ENCODE data around the gene ATPAF1.
A peak's percentile ranks its signal among the peaks of the same experiment; 100 is the strongest.
"Not testable (repeated sequence)": the region's sequence is repeated elsewhere in the genome, so short reads cannot be mapped to it uniquely, and the experiment has no call there.

Gene ATPAF1, protein sequence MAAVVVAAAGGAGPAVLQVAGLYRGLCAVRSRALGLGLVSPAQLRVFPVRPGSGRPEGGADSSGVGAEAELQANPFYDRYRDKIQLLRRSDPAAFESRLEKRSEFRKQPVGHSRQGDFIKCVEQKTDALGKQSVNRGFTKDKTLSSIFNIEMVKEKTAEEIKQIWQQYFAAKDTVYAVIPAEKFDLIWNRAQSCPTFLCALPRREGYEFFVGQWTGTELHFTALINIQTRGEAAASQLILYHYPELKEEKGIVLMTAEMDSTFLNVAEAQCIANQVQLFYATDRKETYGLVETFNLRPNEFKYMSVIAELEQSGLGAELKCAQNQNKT

DNA sequence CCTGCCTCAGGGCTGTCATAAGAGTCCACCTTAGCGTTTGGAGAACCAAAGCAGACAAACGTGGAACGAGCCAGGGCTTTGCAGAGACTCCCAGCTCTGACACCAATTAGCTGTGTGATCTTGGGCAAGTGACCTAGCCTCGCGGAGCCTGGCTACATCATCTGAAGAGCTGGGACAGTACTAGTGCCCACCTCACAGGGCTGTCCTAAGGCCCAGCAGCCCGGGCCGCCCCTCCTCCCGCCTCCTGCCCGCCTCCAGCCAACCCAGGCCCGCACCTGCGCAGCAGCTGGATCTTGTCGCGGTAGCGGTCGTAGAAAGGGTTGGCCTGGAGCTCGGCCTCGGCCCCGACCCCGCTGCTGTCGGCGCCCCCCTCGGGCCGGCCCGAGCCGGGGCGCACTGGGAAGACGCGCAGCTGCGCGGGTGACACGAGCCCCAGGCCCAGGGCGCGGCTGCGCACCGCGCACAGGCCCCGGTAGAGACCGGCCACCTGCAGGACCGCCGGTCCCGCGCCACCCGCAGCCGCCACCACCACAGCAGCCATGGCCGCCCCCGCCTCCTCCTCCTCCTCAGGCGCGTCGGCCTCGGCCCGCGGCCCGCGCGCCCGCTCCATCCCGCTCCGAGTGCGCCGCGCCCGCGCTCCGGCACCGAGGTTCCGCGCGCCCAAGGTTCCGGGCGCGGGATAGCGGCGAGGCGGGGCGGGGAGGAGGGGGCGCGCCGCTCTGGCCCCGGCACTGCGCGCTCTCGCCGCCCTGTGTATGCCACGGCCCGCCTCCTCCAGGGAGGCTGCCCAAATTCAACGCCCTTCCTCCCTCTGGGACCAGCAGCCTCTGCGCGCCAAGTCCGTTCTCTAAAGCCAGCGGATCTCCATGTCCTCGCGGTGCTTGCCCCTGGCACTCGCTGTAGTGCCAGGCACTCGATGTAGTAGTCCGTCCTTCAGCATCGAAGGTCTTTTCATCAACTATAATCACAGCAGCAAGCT, at the start of gene ATPAF1:
ATPAF1 (minus strand) TSS at position 583 of the 979 bp plus-strand sequence; CDS start at position 541, 42 bp downstream.
- peak; percentile 81 for DNase-seq

DNA sequence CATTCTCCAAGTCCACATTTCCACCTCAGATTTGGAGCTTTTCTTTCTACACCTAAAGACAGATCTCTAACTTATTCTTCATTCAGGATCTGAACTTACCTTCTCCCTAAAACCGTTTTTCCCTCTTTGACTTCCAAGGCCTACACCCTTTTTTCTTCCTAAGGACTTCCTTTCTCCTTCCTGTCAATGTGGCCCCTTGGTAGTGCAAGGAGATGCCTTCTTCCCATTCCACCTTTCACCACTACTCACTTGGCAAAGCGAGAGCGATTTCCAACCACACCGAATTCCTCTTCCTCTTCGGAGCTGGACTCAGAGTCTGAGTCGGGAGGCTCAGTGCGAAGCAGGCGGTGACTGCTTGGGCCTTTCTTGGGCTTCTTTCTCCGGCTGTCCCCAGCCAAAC, 49.5 kb upstream of the ATPAF1 start:
- DNase-seq = no peak

DNA sequence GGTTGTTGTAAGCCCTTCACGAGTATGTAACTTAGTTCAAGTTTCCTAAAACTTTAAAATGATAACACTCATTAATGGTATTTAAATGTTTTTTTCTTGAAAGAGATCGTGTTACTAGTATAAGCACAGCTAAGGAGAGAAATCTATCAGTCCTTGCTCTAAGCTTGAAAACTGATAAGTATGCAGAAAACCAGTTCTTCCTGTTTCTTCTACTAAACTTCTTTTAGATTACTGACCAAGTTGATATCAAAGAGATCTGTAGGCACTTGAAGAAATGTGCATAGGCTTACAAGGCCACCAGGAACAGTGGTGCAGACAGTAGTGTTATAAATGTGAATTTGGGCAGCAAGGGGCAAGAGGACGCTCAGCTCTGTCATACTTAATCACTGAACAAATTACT, 46.8 kb upstream of the ATPAF1 start:
- DNase-seq = no peak

DNA sequence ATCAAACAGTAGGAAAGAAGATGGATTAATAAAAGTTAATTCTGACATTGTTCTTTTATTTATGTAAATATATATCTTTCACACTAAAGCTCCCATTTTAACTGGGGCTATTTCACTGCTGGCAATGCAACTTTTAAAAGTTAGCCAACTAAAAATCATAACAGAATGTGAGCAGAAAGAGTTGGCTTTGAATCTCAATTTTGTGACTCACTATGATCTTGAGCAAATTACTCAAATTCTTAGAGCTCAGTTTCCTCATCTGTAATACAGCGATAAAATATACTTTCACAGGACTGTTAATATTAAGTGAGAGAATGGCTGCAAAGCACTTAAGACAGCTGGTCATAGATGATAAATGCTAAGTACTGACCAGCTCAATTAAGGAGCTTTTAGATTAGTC, 40.0 kb upstream of the ATPAF1 start:
- DNase-seq = no peak

DNA sequence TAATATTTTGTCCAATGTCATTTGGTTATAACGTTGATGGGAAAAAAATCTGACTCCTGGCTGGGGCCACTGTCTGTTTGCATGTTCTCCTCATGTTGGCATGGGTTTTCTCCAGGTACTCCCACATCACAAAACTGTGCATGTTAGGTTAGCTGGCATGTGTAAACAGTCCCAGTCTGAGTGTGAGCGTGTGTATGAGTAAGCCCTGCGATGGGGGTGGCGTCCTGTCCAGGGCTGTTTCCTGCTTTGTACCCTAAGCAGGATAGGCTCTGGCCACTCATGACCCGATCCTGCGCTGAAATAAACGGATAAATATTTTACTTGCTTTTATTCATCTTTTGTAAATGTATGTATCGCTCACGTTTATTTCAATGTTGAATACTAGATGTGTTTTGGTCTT, 37.2 kb upstream of the ATPAF1 start:
- no peak for DNase-seq

DNA sequence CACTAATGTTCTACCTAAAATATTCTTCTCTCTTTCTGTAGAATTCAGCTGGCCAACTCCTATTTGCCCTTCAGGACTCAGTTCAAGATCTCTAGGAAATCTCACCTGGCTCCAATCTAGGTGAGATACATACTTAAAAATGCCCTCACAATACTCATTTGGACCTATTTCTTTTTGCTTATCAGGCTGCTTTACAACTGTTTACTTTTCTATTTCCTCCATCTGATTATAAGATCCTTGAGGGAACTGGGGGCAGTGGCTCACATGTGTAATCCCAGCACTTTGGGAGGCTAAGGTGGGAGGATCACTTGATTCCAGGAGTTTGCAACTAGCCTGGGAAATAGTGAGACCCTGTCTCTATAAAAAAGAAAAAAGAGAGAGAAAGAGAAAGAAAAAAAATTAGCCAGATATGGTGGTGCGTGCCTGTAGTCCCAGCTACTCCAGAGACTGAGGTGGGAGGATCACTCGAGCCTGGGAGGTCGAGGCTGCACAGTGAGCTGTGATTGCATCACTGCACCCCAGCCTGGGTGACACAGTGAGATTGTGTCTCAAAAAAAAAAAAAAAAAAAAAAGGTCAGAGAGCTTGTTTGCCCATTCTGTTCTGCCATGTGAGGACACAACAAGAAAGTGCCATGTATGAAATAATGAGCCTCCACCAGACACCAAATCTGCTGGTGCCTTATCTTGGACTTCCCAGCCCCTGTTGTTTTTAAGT, 35.9 kb upstream of the ATPAF1 start:
- DNase-seq = no peak

DNA sequence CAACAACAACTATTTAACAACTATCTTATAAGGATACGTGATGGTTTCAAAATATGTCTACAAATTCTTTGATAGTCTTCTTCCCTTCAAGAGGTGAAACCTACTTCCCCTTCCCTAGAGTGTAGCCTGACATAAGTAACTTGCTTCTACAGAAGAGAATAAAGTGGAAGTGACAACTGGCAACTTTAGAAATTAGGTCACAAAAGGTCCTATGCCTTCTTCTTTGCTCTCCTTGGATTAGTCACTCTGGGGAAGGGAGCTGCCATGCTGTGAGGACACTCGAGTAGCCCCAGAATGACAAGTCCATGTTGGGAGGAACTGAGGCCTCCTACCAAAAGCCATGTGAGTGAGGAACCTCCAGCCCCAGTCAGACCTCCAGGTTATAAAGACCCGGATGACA, 31.5 kb upstream of the ATPAF1 start:
- DNase-seq = no peak

DNA sequence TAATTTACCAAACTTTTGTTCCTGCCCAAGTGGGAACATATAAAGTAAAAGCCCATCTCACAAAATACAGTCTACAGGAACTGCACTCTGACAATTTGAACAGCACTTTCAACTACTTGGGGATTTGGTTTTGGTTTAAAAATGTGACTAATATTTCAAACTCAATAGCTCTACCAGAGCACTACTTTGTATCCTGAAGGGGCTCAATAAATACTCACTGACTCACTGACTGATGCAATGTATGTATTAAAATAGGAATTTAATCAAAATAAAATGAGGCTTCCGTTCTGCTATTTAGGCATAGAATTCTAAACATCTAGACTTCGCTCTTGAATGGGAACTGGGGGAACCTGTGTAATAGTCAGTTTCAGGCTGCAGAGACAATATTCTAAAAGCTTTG, 28.9 kb upstream of the ATPAF1 start:
- DNase-seq = no peak

DNA sequence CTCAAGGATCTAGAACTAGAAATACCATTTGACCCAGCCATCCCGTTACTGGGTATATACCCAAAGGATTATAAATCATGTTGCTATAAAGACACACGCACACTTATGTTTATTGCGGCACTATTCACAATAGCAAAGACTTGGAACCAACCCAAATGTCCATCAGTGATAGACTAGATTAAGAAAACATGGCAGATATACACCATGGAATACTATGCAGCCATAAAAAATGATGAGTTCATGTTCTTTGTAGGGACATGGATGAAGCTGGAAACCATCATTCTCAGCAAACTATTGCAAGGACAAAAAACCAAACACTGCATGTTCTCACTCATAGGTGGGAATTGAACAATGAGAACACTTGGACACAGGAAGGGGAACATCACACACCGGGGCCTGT, 26.5 kb upstream of the ATPAF1 start:
- not testable (repeated sequence) for DNase-seq

DNA sequence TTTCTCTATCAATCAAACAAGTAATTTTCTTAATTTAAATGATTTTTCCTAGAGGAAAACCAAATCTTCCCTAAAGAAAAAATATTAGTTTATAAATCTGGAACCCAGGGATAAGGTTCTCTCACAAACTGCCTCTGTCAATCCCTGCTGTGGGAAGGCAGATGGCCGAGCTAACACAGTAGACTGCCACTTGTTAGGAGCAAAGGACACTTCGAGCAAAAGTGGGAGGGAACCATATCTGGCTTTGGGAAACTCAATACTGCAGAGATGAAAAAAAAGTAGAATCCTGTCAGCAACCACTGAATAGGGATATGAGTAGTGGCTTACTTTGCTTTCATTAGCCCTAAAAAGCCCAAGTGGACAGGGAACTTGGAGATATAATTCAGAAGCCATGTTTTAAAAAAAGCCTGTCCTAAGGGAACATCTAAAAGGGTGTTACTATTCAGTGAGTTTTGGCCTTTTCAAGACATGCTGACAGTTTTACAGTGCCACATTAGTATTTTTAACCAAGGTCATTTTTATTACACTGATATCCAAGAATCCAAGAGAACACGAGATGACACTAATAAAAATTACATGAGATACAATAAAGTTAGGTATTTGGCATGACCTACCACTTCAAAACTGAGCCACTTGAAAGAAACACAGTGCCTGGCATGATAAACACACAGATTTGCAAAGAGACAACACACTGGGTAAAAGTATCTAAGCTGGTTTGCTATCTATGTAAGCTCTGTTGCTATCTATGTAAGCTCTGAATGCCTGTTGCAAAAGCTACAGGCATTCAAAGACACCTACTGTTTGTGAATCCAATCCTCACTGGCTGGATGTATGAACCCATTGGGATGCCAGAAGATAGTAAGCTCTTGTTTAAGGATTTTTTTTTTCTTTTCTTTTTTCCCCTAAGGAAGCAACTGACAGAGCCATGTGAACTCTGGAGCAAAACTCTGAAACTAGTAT, 24.9 kb upstream of the ATPAF1 start:
- no peak for DNase-seq

DNA sequence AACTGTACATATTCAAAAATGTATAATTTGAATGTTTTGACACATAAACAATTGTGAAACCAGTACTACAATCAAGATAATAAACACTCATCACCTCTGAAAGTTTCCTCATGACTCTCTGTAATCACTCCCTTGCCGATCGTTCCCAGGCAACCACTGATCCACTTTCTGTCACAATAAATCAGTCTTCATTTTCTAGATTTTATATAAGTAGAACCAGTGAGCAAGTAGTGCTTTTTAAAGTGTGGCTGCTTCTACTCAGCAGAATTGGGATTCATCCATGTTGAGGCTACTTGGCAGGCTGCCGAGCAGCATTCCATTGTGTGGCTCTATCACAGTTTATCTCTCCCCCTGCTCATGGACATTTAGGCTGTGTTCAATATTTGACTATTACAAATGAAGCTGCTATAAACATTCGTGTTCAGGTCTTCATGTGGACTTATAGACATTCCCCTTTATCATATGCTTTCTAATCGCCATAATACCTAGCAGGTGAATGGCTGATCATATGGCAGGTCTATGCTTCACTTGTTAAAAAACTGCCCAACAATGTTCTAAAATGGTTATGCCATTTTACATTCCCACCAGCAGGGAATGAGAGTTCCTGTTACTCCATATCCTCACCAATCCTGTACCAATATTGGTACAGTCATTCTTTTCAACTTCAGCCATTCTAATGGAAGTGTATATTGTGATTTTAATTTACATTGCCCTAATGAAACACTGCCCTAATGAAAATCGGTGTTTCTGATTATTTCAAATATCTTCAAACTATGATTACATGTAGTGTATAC, 24.0 kb upstream of the ATPAF1 start:
- DNase-seq = no peak

DNA sequence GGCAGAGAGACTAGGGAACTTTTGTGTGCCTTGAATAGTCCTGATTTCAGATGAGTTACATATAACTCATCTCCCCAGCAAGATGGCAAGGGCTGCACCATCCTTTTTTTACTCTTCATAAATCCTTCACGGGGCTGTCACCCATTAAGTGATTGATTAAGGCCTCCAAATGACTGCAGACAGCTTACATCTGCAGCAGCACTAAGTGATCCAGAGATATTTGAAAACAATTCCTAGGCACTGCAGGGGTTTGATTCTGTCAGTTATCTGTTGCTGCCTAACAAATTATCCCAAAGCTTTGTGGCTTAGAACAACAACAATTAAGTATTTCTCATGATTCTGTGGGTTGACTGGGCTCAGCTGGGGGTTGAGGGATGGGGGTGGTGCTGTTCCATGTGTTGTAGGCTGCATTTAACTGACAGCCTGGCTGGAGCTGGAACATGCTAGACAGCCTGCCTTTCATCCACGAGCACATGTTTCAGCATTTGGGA, 22.8 kb upstream of the ATPAF1 start:
- DNase-seq = no peak

DNA sequence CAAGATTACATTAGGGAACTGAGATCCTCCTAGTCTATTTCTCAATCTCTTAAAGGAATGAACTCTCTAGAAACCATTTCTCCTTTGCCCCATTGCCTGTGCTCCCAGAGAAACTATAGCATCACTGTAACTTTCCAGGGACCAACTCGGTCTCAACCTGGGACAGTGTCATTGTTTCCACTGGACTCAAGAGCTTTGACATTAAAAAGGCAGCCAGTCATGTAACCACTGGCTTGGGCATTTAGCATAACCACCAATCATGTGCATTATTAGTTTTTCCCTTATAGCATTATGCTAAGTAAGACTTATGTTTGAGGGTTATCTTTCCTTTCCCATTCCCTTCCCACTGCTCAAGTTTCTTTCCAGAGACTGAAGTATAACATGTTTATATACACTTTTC, 21.7 kb upstream of the ATPAF1 start:
- DNase-seq = no peak

DNA sequence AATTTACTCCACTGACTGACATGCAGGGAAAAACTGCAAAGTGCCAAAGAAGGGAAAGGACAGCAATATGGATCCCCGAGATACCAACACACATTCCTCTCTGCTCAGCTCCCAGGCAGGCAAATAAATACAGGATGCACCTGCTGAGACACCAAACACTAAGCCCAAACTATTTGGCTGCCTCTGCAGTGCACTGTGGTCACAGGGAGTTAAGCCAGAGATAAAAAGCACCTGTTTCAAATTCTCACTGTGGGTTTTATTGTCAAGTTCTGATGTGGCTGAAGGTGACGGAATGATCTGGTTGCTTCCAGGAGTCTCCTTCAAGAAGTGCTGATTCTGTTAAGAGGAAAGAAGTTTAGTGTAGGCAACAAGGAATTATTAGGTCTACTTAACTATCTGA, 21.2 kb upstream of the ATPAF1 start:
- DNase-seq = peak; percentile 68

DNA sequence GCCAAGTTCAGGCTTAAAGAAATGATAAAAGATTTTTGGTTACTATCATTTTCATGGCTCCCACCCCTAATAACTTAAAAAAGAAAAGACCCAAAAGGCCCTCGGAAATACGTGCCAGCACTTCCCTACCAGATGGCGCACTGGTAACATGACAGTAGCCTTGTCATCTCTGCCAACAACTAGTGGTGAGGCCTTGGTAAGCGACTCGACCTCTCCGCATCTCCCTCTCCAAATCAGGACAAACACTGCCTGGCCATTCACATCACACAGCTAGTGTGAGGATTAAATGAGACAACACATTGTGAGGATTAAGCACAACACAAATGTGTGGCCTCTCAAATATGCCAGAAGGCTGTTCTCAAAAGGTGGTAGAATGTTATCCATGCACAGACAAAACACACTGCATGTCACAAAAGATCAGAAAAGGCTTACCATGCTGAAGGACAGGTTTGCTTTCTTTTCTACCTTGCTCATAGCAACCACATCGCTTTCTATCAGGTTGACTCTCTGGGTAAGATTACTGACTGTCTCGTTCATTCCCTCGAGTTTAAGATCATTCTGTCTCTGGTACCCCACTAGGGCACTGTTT, 19.9 kb upstream of the ATPAF1 start:
- DNase-seq = no peak

DNA sequence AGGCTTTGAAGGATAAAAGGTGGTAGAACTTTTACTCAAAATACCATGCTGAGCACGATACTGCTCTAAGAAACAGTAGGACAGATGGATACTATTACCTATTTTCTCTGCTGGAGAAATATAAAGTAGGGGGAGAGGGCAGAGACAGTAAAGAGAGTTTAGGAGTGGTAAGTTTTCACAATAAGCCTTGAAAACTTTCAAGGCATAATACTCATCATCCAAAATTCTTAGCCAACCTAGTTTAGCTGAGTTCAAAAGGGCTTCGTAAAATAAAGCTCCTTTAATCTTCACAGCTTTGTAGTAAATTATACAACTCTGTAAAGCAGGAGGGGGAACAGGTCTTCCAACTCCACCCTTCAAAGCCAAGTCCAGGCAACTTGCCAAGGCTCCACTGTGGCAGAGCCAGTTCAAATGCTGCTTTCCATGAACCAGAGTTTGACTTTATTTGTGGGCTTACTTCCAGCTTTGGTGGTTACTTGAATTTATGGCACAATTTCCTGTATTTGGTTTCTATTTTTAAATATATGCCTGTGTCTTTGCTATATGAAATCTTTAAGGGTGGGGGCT, 19.0 kb upstream of the ATPAF1 start:
- peak; percentile 74 for DNase-seq

DNA sequence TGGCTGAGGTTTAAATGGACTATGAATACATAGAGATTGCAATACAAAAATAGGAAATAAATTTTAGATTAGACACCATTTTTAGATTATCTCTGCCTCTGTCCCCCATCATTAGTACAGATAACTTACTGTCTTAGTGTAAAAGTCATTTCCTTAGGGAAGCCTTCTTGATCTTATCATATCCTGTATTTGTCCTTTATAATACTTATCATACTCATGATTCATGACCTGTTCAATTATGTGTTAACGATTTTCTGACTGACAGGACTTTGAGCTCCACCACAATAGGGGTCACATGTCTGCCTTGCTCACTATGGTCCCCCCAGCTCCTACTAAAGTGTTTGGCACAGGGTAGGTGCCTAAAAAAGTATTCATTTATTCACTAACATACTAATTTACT, 18.1 kb upstream of the ATPAF1 start:
- no peak for DNase-seq

DNA sequence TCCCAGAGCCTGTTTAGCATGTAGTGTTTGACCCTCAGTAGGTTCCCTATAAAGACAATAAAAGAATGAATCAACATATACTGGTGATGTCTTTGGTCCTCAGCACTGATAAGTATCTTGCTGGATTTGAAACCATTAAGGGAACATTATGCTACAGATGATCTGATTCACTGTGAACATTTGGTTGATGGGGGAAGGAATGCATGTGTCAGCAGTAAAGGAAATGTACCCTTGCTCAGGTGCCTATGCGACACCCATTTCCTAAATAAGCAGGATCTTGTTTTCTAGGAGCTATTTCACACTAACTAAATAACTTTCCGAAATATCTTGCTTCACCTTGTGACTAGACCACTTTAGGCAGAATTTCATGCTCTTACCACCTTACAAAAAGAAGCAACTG, 16.5 kb upstream of the ATPAF1 start:
- DNase-seq = no peak

DNA sequence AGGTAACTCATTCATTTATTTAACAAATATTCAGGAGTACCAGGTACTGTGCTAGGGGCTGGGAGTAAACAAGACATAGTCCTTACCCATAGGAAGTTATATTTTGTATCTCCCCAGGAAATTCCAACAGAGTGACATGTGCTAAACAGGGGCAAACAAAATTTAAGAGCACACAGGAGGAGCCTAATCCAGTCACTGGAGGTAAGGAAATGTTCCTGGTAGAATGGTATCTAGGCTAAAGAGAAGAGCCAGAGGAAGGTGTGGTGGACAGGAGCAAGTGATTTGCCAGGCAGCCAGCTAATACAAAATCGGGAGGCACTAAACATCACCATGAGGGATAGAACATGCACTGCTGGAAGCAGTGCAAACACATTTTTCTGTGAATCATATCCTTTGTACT, 13.9 kb upstream of the ATPAF1 start:
- no peak for DNase-seq

DNA sequence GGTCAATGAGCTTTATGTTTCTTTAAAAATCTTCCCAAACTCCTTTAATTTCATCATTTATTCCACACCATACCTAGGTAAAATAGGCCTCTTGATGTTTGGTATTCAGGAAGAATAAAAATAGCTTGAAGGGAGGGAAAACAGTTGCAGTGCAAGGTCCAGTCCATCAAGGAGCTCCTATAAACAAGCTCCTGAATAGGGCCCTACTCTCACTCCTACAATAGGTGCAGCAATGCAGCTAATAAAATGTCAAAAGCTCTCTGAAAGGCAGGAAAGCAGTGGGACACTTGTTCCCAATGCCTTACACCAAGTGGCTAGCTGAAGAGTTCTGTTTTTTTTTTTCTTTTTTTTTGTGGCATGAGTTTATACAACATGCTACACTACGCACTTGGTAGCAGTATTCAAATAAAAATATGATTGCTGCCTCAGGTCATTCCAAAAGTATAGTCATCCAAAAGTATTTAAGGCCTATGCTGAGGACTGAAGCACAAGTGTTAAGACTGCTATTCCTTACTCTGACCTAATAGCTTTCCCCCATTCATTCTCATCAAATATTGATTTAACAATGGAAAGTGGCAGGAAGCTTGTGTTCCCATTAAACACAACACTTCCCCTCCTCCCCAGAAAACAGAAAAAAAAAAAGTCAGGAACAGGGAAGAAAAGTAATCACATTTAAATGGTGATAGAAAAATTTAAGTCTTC, 13.3 kb upstream of the ATPAF1 start:
- no peak for DNase-seq

All from RPMI8226 (cell line).